SK-N-MC (cell line): ENCODE results near the gene KCNK3.

Source experiments
- EZH2 ChIP-seq: fragments of 200-600 bp; sonication (generic); IDR thresholded peaks from one replicate; pipeline ENCODE4 v1.6.1; 2017; ENCODE audit warnings: antibody characterized with exemption
- FOXP2 ChIP-seq: optimal IDR thresholded peaks from 2 replicates; pipeline ENCODE3; 2011; ENCODE audit warnings: mild to moderate bottlenecking, moderate library complexity; ENCODE audit not compliant: insufficient read depth; ENCODE audit errors: extremely low read length, control extremely low read depth
- POLR2AphosphoS5 ChIP-seq: IDR thresholded peaks from 2 replicates; pipeline ENCODE4 v1.6.1; 2012; ENCODE audit warnings: mild to moderate bottlenecking, low read depth, low read length, borderline replicate concordance

GRCh38 chr2:26705126-26705525, 12.6 kb downstream of the KCNK3 start:
- TF ChIP-seq EZH2 (no peak), POLR2AphosphoS5 (no peak), FOXP2 (no peak)
